DMS114 treated with DMSO at 0.1 percent for 48 hours (cell line): ENCODE data around the gene SMAGP.
"Not testable (repeated sequence)": the region's sequence is repeated elsewhere in the genome, so short reads cannot be mapped to it uniquely, and the experiment has no call there.

ENCODE experiments used
- DNase-seq: peaks from one replicate; lab custom pipeline; 2025; ENCODE audit not compliant: unreplicated experiment; lab: John Stamatoyannopoulos, UW

The SMAGP gene

GRCh38 chr12:51270067-51270950, at the start of gene SMAGP:
SMAGP (minus strand) TSS chr12:51270415; CDS start chr12:51269278, 1,137 bp downstream.
- no peak for DNase-seq

GRCh38 chr12:51318846-51319599, 48.8 kb upstream of the SMAGP start:
- no peak for DNase-seq

GRCh38 chr12:51318057-51318806, 48.0 kb upstream of the SMAGP start:
- not testable (repeated sequence) for DNase-seq

- no peak for DNase-seq
Measured at GRCh38 chr12:51311389-51311788, 41.2 kb upstream of the SMAGP start.

GRCh38 chr12:51307655-51308593, 37.7 kb upstream of the SMAGP start:
- no peak for DNase-seq

GRCh38 chr12:51306507-51306906, 36.3 kb upstream of the SMAGP start:
- DNase-seq, result no peak

- DNase-seq, result not testable (repeated sequence)
Measured at GRCh38 chr12:51300768-51301167, 30.6 kb upstream of the SMAGP start.

- DNase-seq, result no peak
Measured at GRCh38 chr12:51295651-51296050, 25.4 kb upstream of the SMAGP start.

GRCh38 chr12:51294097-51294496, 23.9 kb upstream of the SMAGP start:
- DNase-seq, result not testable (repeated sequence)

GRCh38 chr12:51293696-51294095, 23.5 kb upstream of the SMAGP start:
- no peak for DNase-seq

- DNase-seq, result not testable (repeated sequence)
Measured at GRCh38 chr12:51291603-51292513, 21.6 kb upstream of the SMAGP start.

- no peak for DNase-seq
Measured at GRCh38 chr12:51285843-51286242, 15.6 kb upstream of the SMAGP start.

- no peak for DNase-seq
Measured at GRCh38 chr12:51281202-51281924, 11.1 kb upstream of the SMAGP start.

- no peak for DNase-seq
Measured at GRCh38 chr12:51275088-51275487, 4.9 kb upstream of the SMAGP start.

- DNase-seq, result not testable (repeated sequence)
Measured at GRCh38 chr12:51272810-51273209, 2.6 kb upstream of the SMAGP start.

- no peak for DNase-seq
Measured at GRCh38 chr12:51270951-51271518, 820 bp upstream of the SMAGP start.

- no peak for DNase-seq
Measured at GRCh38 chr12:51269174-51270066, 795 bp downstream of the SMAGP start.
